Ovary (tissue), 9 donors: ENCODE data around the gene ZHX3. TPM values are rescaled to one million over a fixed set of nuclear protein-coding genes. Genes with fewer than 3 reads are reported as not detected.
A peak's percentile ranks its signal among the peaks of the same experiment; 100 is the strongest.

Source experiments
- DNase-seq, 5 donors: peaks; one replicate each; pipeline ENCODE4 v3.0.0-alpha.2; 2019 to 2020
- H3K27ac ChIP-seq, 2 donors: fragments of 200-600 bp; one replicate each; pipeline versions ENCODE4 v1.5.1 to v1.8.0; 2019 to 2022
- H3K27me3 ChIP-seq: fragments of 200-600 bp; one replicate; pipeline ENCODE4 v1.8.0; 2022
- H3K36me3 ChIP-seq: fragments of 200-600 bp; sonication (generic); one replicate; pipeline ENCODE4 v1.5.1; 2019
- H3K4me1 ChIP-seq: one replicate; pipeline ENCODE4 v1.8.1; 2013; ENCODE audit warnings: mild to moderate bottlenecking, moderate library complexity; ENCODE audit not compliant: insufficient read depth
- H3K4me3 ChIP-seq: fragments of 200-600 bp; sonication (generic); one replicate; pipeline ENCODE4 v1.5.1; 2017
- H3K9me3 ChIP-seq, 2 donors: fragments of 200-600 bp in 1 of 2; sonication (generic) in 1 of 2; one replicate each; pipeline versions ENCODE4 v1.5.1 to v1.8.1; 2013 to 2019; ENCODE audit warnings: mild to moderate bottlenecking in 1 of 2, moderate library complexity in 1 of 2
- EP300 ChIP-seq: sonication (generic); formaldehyde crosslinking; IDR thresholded peaks from one replicate; pipeline ENCODE4 v1.6.1; 2017; ENCODE audit warnings: antibody characterized with exemption
- POLR2A ChIP-seq: fragments of 450-650 bp; IDR thresholded peaks from one replicate; pipeline ENCODE4 v1.6.1; 2017; ENCODE audit warnings: antibody characterized with exemption, mild to moderate bottlenecking, moderate library complexity
- WGBS, 3 donors: extraction: QIAGEN DNeasy Blood & Tissue Kit in 1 of 3; methylation state at CpG; one replicate each; pipeline versions ENCODE4 v1.1.5 to v1.1.7; 2013 to 2017; 5-methylcytosine and 5-hydroxymethylcytosine counted together
- intact Hi-C, 4 donors: fragments of 100-400 bp; cut with DNase I; formaldehyde crosslinking; loops; one replicate each; pipeline versions ENCODE4 v1.11.0 to v1.15.1; 2022 to 2023
- polyA plus RNA-seq, 2 donors: library from polyadenylated mRNA; stranded (reverse); fragments of 200-250 nt in 1 of 2; fragments of 350-450 nt in 1 of 2; fragmentation: Illumina TruSeq in 1 of 2; extraction: RNeasy Lipid Tissue Mini Kit (QIAGEN cat#74804) in 1 of 2; gene quantifications; one replicate each; pipeline ENCODE4 v1.2.3, GENCODE V29; 2013 to 2014
- total RNA-seq, 7 donors: library from RNA; depleted of rRNA in 2 of 7; stranded (reverse); fragments of >200 nt in 2 of 7; fragmentation: NEBNext Ultra II Directional in 3 of 7; extraction: Animal tissue kit (Norgen Biotek cat#: 25700) in 3 of 7; gene quantifications; one replicate each; pipeline versions ENCODE4 v1.1.0 to v1.2.4, GENCODE V29; 2016 to 2023
- TF ChIP-seq, protein P1 (sequence below), 3 donors: fragments of 450-650 bp in 2 of 3; fragments of 200-600 bp in 1 of 3; IDR thresholded peaks; one replicate each; pipeline versions ENCODE4 v1.5.1 to v1.8.0; 2016 to 2022; ENCODE audit warnings: antibody characterized with exemption in 3 of 3, mild to moderate bottlenecking in 1 of 3
- donor health status: DM: no; HTN: no; CAD: no; lungs with moderate emphysema.
- donor health status: DM: no; HTN: no; CAD: no.
- donor health status: Bipolar disorder and iron deficiency.
- donor health status: DM: yes; HTN: yes; CAD: no.
- donor health status: DM: no; HTN: no; CAD: no.
- donor health status: DM: yes; HTN: yes; CAD: no.

ZHX3 gene
- total and polyA plus RNA-seq, 9 donors: 17.5 to 72.0 (median 39.6) TPM

DNA sequence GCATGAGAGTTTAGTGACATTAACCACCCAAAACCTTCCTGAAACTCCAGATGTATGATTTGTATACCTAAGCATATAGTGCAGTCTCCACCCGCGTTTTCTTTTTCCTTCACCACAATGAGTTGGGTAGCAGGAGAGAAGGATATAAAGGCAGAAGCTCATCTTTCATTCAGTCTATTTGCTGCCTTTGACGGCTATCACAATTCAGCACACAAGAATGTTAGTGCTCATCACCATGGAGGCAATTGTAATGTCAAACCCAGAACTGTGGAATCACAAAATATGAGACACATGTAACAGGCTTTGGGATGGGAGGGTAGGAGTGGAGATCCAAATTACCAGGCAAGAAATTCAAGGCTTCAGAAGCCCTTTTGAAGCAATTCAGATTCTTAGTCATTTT is 17.6 kb downstream of the ZHX3 start:
- Histone ChIP-seq H3K36me3 (no peaks in the 10 kb centered on the region), H3K4me3 (no peak overlapping the region), H3K4me1 (no peaks in the 10 kb centered on the region), H3K27ac (no peak overlapping the region), H3K9me3 (no peaks in the 10 kb centered on the region), H3K27me3 (no peaks in the 10 kb centered on the region)
- no peak for DNase-seq
- no peak for TF ChIP-seq POLR2A
- TF ChIP-seq EP300: no peak
- TF ChIP-seq, protein P1, sequence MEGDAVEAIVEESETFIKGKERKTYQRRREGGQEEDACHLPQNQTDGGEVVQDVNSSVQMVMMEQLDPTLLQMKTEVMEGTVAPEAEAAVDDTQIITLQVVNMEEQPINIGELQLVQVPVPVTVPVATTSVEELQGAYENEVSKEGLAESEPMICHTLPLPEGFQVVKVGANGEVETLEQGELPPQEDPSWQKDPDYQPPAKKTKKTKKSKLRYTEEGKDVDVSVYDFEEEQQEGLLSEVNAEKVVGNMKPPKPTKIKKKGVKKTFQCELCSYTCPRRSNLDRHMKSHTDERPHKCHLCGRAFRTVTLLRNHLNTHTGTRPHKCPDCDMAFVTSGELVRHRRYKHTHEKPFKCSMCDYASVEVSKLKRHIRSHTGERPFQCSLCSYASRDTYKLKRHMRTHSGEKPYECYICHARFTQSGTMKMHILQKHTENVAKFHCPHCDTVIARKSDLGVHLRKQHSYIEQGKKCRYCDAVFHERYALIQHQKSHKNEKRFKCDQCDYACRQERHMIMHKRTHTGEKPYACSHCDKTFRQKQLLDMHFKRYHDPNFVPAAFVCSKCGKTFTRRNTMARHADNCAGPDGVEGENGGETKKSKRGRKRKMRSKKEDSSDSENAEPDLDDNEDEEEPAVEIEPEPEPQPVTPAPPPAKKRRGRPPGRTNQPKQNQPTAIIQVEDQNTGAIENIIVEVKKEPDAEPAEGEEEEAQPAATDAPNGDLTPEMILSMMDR (IDR thresholded peaks at IDR 0.05): no peak
- intact Hi-C loops: no loop called here
- WGBS, 3 donors: 82 to 88% (median 87%) methylated on average over 3 of the region's 3 CpGs

DNA sequence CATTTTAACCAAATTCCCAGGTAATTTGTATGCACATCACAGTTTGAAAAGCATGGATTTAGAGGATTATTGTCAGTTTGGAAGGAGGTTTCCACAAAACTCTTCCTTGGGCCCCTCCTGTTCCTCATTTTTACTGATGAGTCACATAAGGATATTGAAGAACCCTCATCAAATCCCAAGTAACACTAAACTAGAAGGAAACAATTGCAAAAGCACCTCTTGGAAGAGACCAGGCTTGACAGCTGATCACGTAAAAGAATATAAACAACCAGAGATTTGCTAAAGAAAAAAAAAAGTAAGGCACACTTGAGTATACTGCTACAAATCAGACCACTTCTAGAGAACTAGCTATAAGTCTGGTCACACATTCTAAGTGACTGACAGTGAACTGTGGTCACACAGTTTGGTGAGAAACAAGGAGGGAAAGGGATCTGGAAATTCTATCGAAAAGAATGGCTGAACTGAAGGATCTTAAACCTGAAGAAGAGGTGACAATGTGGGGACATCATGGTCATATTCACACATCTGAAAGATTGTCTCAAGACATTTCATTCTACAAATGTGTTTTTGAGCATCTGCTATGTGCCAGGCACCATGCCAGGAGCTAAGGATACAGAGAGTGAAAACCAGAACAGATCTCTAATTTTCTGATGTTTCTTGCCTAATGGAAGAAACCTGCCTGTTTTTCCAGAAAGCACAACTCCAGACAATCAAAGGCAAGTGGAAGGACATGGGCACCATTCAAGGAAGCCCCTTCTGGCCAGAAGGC is 24.1 kb downstream of the ZHX3 start:
- TF ChIP-seq, protein P1 (IDR thresholded peaks at IDR 0.05): no peak
- no peak for TF ChIP-seq EP300
- TF ChIP-seq POLR2A: no peak
- no peaks in the 10 kb centered on the region for H3K36me3 ChIP-seq
- H3K4me1 ChIP-seq: peaks cover 3% of the 10 kb centered on the region
- 61 to 74% (median 65%) methylated on average over 2 of the region's 2 CpGs for WGBS, 3 donors
- H3K9me3 ChIP-seq: no peaks in the 10 kb centered on the region
- no peak overlapping the region for H3K4me3 ChIP-seq
- H3K27ac ChIP-seq: peak overlapping the region in 1 of 2 donors; percentile 20
- peak in 2 of 5 donors; percentile 24 to 40 for DNase-seq
- intact Hi-C loops: no loop called here
- H3K27me3 ChIP-seq: no peaks in the 10 kb centered on the region

DNA sequence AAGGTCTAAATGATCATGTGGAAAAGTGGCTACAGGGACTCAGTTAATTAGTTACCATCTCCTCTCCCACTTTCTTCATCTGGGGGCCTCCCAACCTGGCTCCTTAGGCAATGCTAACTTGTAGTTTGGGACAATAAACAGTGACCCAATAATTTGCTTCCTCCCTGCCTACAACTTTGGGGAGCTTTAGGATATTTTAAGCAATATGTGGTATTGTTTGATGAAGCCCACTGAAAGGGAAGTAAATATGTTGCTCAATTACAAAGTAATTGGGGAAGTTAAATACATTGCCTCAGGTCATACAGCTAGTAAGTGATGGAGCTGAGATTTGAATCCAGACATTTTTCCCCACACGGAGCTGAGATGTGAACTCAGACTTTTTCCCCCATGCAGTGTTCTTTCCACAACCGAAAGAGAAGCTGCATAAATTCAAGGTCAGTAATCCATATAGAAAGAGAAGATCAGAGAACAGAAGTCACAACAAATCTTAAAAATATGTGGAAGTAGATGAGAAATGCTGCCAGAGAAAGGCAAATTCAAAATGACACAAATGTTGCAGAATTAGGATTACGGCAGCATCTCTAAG is 26.6 kb downstream of the ZHX3 start:
- peaks cover 3% of the 10 kb centered on the region for H3K4me1 ChIP-seq
- intact Hi-C loops: no loop called here
- WGBS, 3 donors: 71 to 83% (median 75%) methylated on average over 3 of the region's 3 CpGs
- TF ChIP-seq EP300: no peak
- no peak for TF ChIP-seq POLR2A
- TF ChIP-seq, protein P1 (IDR thresholded peaks at IDR 0.05): no peak
- H3K4me3 ChIP-seq: no peak overlapping the region
- no peaks in the 10 kb centered on the region for H3K27me3 ChIP-seq
- DNase-seq: no peak
- no peaks in the 10 kb centered on the region for H3K36me3 ChIP-seq
- no peak overlapping the region for H3K27ac ChIP-seq
- no peaks in the 10 kb centered on the region for H3K9me3 ChIP-seq

DNA sequence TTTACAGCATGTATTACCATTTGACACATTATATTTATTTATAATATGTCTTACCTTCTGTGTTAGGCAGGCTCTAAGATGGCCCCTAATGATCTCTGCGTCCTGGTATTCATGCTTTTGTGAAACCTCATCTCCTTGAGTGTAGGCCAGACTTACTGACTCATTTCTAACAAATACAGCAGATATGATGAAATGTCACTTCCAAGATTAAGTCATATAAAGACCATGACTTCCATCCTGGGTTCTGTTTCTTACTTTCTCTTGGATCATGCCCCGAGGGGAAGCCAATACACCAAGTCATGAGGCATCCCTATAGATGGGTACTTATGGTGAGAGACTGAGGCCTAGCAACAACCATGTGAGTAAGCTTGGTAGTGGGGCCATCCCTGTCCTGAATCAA is 30.2 kb downstream of the ZHX3 start:
- intact Hi-C loops: no loop called here
- no peaks in the 10 kb centered on the region for H3K27me3 ChIP-seq
- peaks cover 2% of the 10 kb centered on the region for H3K4me1 ChIP-seq
- H3K4me3 ChIP-seq: no peak overlapping the region
- H3K9me3 ChIP-seq: no peaks in the 10 kb centered on the region
- no peak overlapping the region for H3K27ac ChIP-seq
- TF ChIP-seq EP300 (no peak), POLR2A (no peak)
- TF ChIP-seq, protein P1 (IDR thresholded peaks at IDR 0.05): no peak
- H3K36me3 ChIP-seq: no peaks in the 10 kb centered on the region
- 87 to 94% (median 89%) methylated on average over 2 of the region's 2 CpGs for WGBS, 3 donors
- no peak for DNase-seq
